Vagina (tissue), 2 donors: ENCODE data around the gene APOLD1. TPM values are rescaled to one million over a fixed set of nuclear protein-coding genes. Genes with fewer than 3 reads are reported as not detected.

Experiments
- DNase-seq, 2 donors: peaks; one replicate each; pipeline ENCODE4 v3.0.0-alpha.2; 2017; ENCODE audit errors: extremely low spot score in 2 of 2
- H3K27ac ChIP-seq: fragments of 200-600 bp; sonication (generic); one replicate; pipeline ENCODE4 v1.5.1; 2019
- H3K27me3 ChIP-seq: fragments of 200-600 bp; sonication (generic); one replicate; pipeline ENCODE4 v1.5.1; 2019
- H3K36me3 ChIP-seq, 2 donors: fragments of 200-600 bp; sonication (generic); one replicate each; pipeline ENCODE4 v1.5.1; 2017 to 2019
- H3K4me1 ChIP-seq: fragments of 200-600 bp; sonication (generic); one replicate; pipeline ENCODE4 v1.5.1; 2019
- H3K4me3 ChIP-seq, 2 donors: fragments of 200-600 bp; sonication (generic); 1 replicate in 1 of 2; 2 replicates in 1 of 2; pipeline ENCODE4 v1.5.1; 2016 to 2019
- H3K9me3 ChIP-seq: fragments of 200-600 bp; sonication (generic); one replicate; pipeline ENCODE4 v1.5.1; 2019
- CTCF ChIP-seq, 3 experiments: fragments of 450-650 bp in 2 of 3; fragments of 200-600 bp in 1 of 3; sonication (generic) in 1 of 3; IDR thresholded peaks; one replicate each; pipeline ENCODE4 v1.5.1; 2017 to 2019; ENCODE audit warnings: antibody characterized with exemption in 3 of 3, mild to moderate bottlenecking in 2 of 3, moderate library complexity in 2 of 3
- POLR2A ChIP-seq, 2 donors: fragments of 450-650 bp; IDR thresholded peaks; one replicate each; pipeline ENCODE4 v1.6.1; 2017; ENCODE audit warnings: antibody characterized with exemption in 2 of 2, mild to moderate bottlenecking in 2 of 2, moderate library complexity in 2 of 2
- POLR2AphosphoS5 ChIP-seq, 2 donors: sonication (generic); formaldehyde crosslinking; IDR thresholded peaks; one replicate each; pipeline ENCODE4 v1.9.0; 2017; ENCODE audit warnings: antibody characterized with exemption in 2 of 2, mild to moderate bottlenecking in 2 of 2, low read depth in 1 of 2; ENCODE audit not compliant: insufficient read depth in 1 of 2
- intact Hi-C: fragments of 100-400 bp; cut with DNase I; formaldehyde crosslinking; loops from one replicate; pipeline ENCODE4 v1.15.1; 2023
- total RNA-seq: library from RNA; depleted of rRNA; stranded (reverse); fragments of >200 nt; gene quantifications from one replicate; pipeline ENCODE4 v1.2.3, GENCODE V29; 2016

The APOLD1 gene
- total RNA-seq, 1 donor from 2014 or later = 127 TPM

GRCh38 chr12:12796928-12797793 is 11.7 kb downstream of the APOLD1 start:
- H3K27me3 ChIP-seq = no peaks in the 10 kb centered on the region
- DNase-seq = no peak
- no peak overlapping the region for H3K27ac ChIP-seq
- intact Hi-C loops = no loop called here
- H3K4me3 ChIP-seq = no peak overlapping the region
- H3K4me1 ChIP-seq = peaks cover 5% of the 10 kb centered on the region
- TF ChIP-seq CTCF (IDR thresholded peaks at IDR 0.05) (no peak), POLR2AphosphoS5 (IDR thresholded peaks at IDR 0.05; ENCODE audit: insufficient read depth in 1 of 2, low read depth in 1 of 2) (no peak)
- no peaks in the 10 kb centered on the region for H3K9me3 ChIP-seq
- H3K36me3 ChIP-seq = no peaks in the 10 kb centered on the region

DNA sequence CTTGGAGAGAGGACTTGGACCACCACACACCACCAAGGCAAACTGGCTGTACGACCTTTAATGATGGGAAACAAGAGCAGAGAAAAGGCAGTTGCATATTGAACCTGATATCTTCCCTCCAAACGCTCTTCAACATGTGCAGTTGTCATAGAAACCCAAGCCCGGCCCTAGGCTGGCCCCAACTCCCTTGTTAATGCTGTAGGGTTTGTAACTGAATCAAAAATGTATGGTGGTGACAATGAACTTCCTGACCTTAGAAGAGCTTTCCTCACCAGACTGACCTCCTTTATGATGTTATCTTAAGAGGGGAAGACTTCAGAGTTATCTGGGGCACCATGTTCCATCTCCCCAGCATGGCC is 12.3 kb downstream of the APOLD1 start:
- TF ChIP-seq POLR2AphosphoS5 (IDR thresholded peaks at IDR 0.05; ENCODE audit: insufficient read depth in 1 of 2, low read depth in 1 of 2) = no peak
- TF ChIP-seq CTCF (IDR thresholded peaks at IDR 0.05) = no peak
- no peak for TF ChIP-seq POLR2A (IDR thresholded peaks at IDR 0.05)
- no peaks in the 10 kb centered on the region for H3K4me1 ChIP-seq
- intact Hi-C loops = no loop called here
- no peak for DNase-seq
- H3K9me3 ChIP-seq = no peaks in the 10 kb centered on the region
- no peaks in the 10 kb centered on the region for H3K27me3 ChIP-seq
- no peak overlapping the region for H3K4me3 ChIP-seq
- H3K36me3 ChIP-seq = no peaks in the 10 kb centered on the region
- H3K27ac ChIP-seq = no peak overlapping the region

- Histone ChIP-seq H3K4me1 (peaks cover 6% of the 10 kb centered on the region), H3K4me3 (no peak overlapping the region), H3K27me3 (no peaks in the 10 kb centered on the region), H3K9me3 (no peaks in the 10 kb centered on the region), H3K27ac (no peak overlapping the region), H3K36me3 (no peaks in the 10 kb centered on the region)
- no peak for DNase-seq
- intact Hi-C loops = no loop called here
- TF ChIP-seq POLR2AphosphoS5 (IDR thresholded peaks at IDR 0.05; ENCODE audit: insufficient read depth in 1 of 2, low read depth in 1 of 2) (no peak), POLR2A (IDR thresholded peaks at IDR 0.05) (no peak), CTCF (IDR thresholded peaks at IDR 0.05) (no peak)
These were observed 13.0 kb downstream of the APOLD1 start for GRCh38 chr12:12798480-12798879.

- TF ChIP-seq POLR2AphosphoS5 (IDR thresholded peaks at IDR 0.05; ENCODE audit: insufficient read depth in 1 of 2, low read depth in 1 of 2) (no peak), CTCF (IDR thresholded peaks at IDR 0.05) (no peak), POLR2A (IDR thresholded peaks at IDR 0.05) (no peak)
- no peak overlapping the region for H3K27ac ChIP-seq
- no peaks in the 10 kb centered on the region for H3K27me3 ChIP-seq
- no peak overlapping the region for H3K4me3 ChIP-seq
- no peak for DNase-seq
- H3K9me3 ChIP-seq = no peaks in the 10 kb centered on the region
- intact Hi-C loops = no loop called here
- no peaks in the 10 kb centered on the region for H3K36me3 ChIP-seq
- H3K4me1 ChIP-seq = peaks cover 15% of the 10 kb centered on the region
These were observed 13.9 kb downstream of the APOLD1 start for GRCh38 chr12:12799163-12799920.
